Thyroid gland (tissue), 4 donors: ENCODE measurements around the gene CC2D2A. TPM values are rescaled to one million over a fixed set of nuclear protein-coding genes. Genes with fewer than 3 reads are reported as not detected.

Source experiments
- DNase-seq, 2 donors: peaks; one replicate each; pipeline ENCODE4 v3.0.0-alpha.2; 2019
- H3K27ac ChIP-seq, 3 donors: fragments of 200-600 bp; sonication (generic); 1 replicate in 2 of 3; 2 replicates in 1 of 3; pipeline ENCODE4 v1.5.1; 2016 to 2019; ENCODE audit warnings: mild to moderate bottlenecking in 1 of 3, moderate library complexity in 1 of 3
- H3K27me3 ChIP-seq: fragments of 200-600 bp; sonication (generic); one replicate; pipeline ENCODE4 v1.5.1; 2019
- H3K36me3 ChIP-seq, 2 donors: fragments of 200-600 bp; sonication (generic); one replicate each; pipeline ENCODE4 v1.5.1; 2016 to 2019
- H3K4me1 ChIP-seq, 2 donors: fragments of 200-600 bp; sonication (generic); one replicate each; pipeline ENCODE4 v1.5.1; 2017 to 2019
- H3K4me3 ChIP-seq, 3 donors: fragments of 200-600 bp; sonication (generic); replicated peaks in 1 of 3; 1 replicate in 2 of 3; 2 replicates in 1 of 3; pipeline ENCODE4 v1.5.1; 2016; ENCODE audit warnings: mild to moderate bottlenecking in 1 of 3
- H3K9me3 ChIP-seq: fragments of 200-600 bp; sonication (generic); one replicate; pipeline ENCODE4 v1.5.1; 2017
- CTCF ChIP-seq, 6 experiments: fragments of 200-600 bp in 3 of 6; fragments of 450-650 bp in 3 of 6; sonication (generic) in 3 of 6; IDR thresholded peaks; one replicate each; pipeline ENCODE4 v1.5.1; 2016 to 2019; ENCODE audit warnings: antibody characterized with exemption in 6 of 6, mild to moderate bottlenecking in 2 of 6, inconsistent platforms in 1 of 6, moderate library complexity in 1 of 6
- POLR2A ChIP-seq, 2 donors: fragments of 450-650 bp; IDR thresholded peaks; one replicate each; pipeline ENCODE4 v1.6.1; 2017; ENCODE audit warnings: antibody characterized with exemption in 2 of 2, mild to moderate bottlenecking in 2 of 2, moderate library complexity in 1 of 2
- WGBS, 2 donors: methylation state at CpG; one replicate each; pipeline ENCODE4 v1.1.5; 2017; 5-methylcytosine and 5-hydroxymethylcytosine counted together
- intact Hi-C: fragments of 100-400 bp; cut with DNase I; formaldehyde crosslinking; loops from one replicate; pipeline ENCODE4 v1.15.1; 2023
- total RNA-seq, 4 donors: library from RNA; depleted of rRNA; stranded (reverse); fragments of >200 nt; gene quantifications; one replicate each; pipeline ENCODE4 v1.2.3, GENCODE V29; 2016

CC2D2A gene
- total RNA-seq, 4 donors from 2014 or later: 13.6 to 25.1 (median 18.7) TPM

- Histone ChIP-seq H3K9me3 (no peaks in the 10 kb centered on the region), H3K27ac (no peak overlapping the region), H3K36me3 (no peaks in the 10 kb centered on the region), H3K27me3 (no peaks in the 10 kb centered on the region), H3K4me3 (no peak overlapping the region), H3K4me1 (no peaks in the 10 kb centered on the region)
- TF ChIP-seq POLR2A (IDR thresholded peaks at IDR 0.05): no peak
- TF ChIP-seq CTCF (IDR thresholded peaks at IDR 0.05): no peak
- no peak for DNase-seq
- intact Hi-C loops: loop anchor here (5.0 kb wide), 1 partner anchor 221 kb away; no protein-coding TSS in a partner anchor
- WGBS, 2 donors: 64 to 71% methylated on average over 2 of the region's 2 CpGs
Measured at GRCh38 chr4:15458616-15459015, 11.1 kb upstream of the CC2D2A start.

- no peak overlapping the region for H3K4me3 ChIP-seq
- H3K27me3 ChIP-seq: no peaks in the 10 kb centered on the region
- no peak overlapping the region for H3K27ac ChIP-seq
- TF ChIP-seq CTCF (IDR thresholded peaks at IDR 0.05): no peak
- no peak for TF ChIP-seq POLR2A (IDR thresholded peaks at IDR 0.05)
- H3K36me3 ChIP-seq: no peaks in the 10 kb centered on the region
- H3K9me3 ChIP-seq: no peaks in the 10 kb centered on the region
- no peak for DNase-seq
- H3K4me1 ChIP-seq: no peaks in the 10 kb centered on the region
- intact Hi-C loops: loop anchor here (5.0 kb wide), 1 partner anchor 222 kb away; no protein-coding TSS in a partner anchor
Measured at GRCh38 chr4:15459706-15460105, 10.0 kb upstream of the CC2D2A start.

GRCh38 chr4:15466596-15466995 lies 3.1 kb upstream of the CC2D2A start:
- WGBS, 2 donors: 83 to 84% methylated on average over 1 of the region's 1 CpG
- TF ChIP-seq POLR2A (IDR thresholded peaks at IDR 0.05) (no peak), CTCF (IDR thresholded peaks at IDR 0.05) (no peak)
- Histone ChIP-seq H3K36me3 (no peaks in the 10 kb centered on the region), H3K9me3 (no peaks in the 10 kb centered on the region), H3K27ac (no peak overlapping the region), H3K4me1 (peaks cover 0 to 6% of the 10 kb centered on the region in 2 donors), H3K27me3 (no peaks in the 10 kb centered on the region), H3K4me3 (no peak overlapping the region)
- intact Hi-C loops: no loop called here
- DNase-seq: no peak

- no peaks in the 10 kb centered on the region for H3K9me3 ChIP-seq
- TF ChIP-seq CTCF (IDR thresholded peaks at IDR 0.05) (no peak), POLR2A (IDR thresholded peaks at IDR 0.05) (no peak)
- H3K27ac ChIP-seq: peak overlapping the region in 1 of 3 donors; percentile 23
- peaks cover 0 to 6% of the 10 kb centered on the region in 2 donors for H3K4me1 ChIP-seq
- intact Hi-C loops: no loop called here
- no peak for DNase-seq
- H3K4me3 ChIP-seq: peak overlapping the region in 2 of 3 donors; percentile 34 to 44
- H3K27me3 ChIP-seq: no peaks in the 10 kb centered on the region
- no peaks in the 10 kb centered on the region for H3K36me3 ChIP-seq
- WGBS, 2 donors: 0 to 4% methylated on average over 3 of the region's 3 CpGs
Measured at GRCh38 chr4:15470128-15470475, 420 bp downstream of the CC2D2A start.

- Histone ChIP-seq H3K27me3 (no peaks in the 10 kb centered on the region), H3K4me3 (no peak overlapping the region), H3K36me3 (no peaks in the 10 kb centered on the region), H3K27ac (no peak overlapping the region), H3K4me1 (peaks cover 3 to 6% of the 10 kb centered on the region in 2 donors), H3K9me3 (no peaks in the 10 kb centered on the region)
- TF ChIP-seq CTCF (IDR thresholded peaks at IDR 0.05) (no peak), POLR2A (IDR thresholded peaks at IDR 0.05) (no peak)
- WGBS, 2 donors: 64 to 75% methylated on average over 5 of the region's 5 CpGs
- DNase-seq: no peak
- intact Hi-C loops: no loop called here
Measured at GRCh38 chr4:15476396-15476795, 6.7 kb downstream of the CC2D2A start.
